Measurements from ENCODE around the gene RELB.
"Not testable (repeated sequence)": the region's sequence is repeated elsewhere in the genome, so short reads cannot be mapped to it uniquely, and the experiment has no call there.

The RELB gene, protein sequence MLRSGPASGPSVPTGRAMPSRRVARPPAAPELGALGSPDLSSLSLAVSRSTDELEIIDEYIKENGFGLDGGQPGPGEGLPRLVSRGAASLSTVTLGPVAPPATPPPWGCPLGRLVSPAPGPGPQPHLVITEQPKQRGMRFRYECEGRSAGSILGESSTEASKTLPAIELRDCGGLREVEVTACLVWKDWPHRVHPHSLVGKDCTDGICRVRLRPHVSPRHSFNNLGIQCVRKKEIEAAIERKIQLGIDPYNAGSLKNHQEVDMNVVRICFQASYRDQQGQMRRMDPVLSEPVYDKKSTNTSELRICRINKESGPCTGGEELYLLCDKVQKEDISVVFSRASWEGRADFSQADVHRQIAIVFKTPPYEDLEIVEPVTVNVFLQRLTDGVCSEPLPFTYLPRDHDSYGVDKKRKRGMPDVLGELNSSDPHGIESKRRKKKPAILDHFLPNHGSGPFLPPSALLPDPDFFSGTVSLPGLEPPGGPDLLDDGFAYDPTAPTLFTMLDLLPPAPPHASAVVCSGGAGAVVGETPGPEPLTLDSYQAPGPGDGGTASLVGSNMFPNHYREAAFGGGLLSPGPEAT

GRCh38 chr19:45001087-45001739 is at the start of gene RELB:
TSS of gene RELB (plus strand) at chr19:45001464. CDS start at chr19:45001580, 116 bp downstream.
- peak; percentile 86 for DNase-seq (ENCODE audit: low spot score)

GRCh38 chr19:44954278-44954648 is 47.0 kb upstream of the RELB start:
- DNase-seq (ENCODE audit: low spot score): no peak

DNA sequence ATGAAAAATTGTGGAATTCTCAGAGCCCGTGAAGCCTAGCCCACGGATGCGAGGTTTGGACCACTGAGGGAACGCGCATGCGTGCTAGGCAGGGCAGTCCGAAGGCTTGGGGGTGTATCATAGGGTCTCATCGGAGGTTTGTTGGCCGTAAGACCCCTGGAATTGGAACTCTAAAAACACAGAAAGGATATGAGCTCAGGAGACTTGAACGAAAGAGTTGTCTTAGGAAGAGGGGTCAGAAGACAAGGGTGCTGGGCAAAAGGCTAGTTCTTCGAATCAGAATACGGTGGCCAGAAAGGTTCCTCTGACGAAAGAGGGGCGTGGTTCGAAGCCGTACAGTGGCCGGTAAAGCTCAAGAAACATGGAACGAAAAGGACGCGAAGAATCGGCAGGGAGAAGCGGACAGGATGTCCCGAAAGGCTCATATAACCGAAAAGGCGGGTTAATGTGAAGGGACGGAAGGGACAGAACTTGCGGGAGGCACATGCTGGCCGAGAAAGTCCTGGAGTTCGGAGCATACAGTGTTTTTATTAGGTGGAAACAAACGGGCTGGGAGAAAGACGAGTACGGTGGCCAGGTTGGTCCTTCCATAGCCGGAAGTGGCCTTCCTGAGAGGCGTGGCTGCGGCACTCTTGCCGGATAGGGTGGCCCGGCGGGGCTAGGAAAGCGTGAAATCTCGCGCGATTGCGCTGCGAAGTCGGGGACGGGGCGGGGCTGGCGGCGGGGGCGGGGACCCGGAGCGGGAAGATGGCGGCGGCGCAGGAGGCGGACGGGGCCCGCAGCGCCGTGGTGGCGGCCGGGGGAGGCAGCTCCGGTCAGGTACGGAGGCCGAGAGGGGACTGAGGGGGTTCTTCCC is 46.4 kb upstream of the RELB start, which contains the start of gene CLPTM1:
Gene CLPTM1 (plus strand): TSS at position 732 of the 856 bp plus-strand sequence. CDS start 16 bp downstream, at position 748.
- DNase-seq (ENCODE audit: low spot score): peak; percentile 98

GRCh38 chr19:44955505-44956439 is 45.5 kb upstream of the RELB start:
- no peak for DNase-seq (ENCODE audit: low spot score)

DNA sequence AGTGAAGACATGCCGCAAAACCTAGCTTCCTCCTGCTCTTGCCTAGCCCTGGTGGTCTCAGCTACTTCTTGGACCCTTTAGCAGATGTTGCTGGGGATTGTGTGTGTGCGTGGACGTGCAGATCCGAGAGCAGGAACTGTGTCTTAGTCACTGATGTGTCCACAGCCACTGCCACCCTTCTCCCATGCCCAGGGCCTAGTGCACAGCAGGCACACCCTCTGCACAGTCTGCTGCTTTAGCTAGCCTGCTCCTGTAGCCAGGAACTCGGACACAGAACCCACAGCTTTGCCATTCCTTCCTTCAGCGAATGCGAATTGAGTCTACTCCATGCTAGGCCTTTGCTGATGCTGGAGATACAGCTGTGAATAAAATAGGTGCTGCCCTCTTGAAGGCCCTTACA is 43.7 kb upstream of the RELB start:
- DNase-seq (ENCODE audit: low spot score): no peak

DNA sequence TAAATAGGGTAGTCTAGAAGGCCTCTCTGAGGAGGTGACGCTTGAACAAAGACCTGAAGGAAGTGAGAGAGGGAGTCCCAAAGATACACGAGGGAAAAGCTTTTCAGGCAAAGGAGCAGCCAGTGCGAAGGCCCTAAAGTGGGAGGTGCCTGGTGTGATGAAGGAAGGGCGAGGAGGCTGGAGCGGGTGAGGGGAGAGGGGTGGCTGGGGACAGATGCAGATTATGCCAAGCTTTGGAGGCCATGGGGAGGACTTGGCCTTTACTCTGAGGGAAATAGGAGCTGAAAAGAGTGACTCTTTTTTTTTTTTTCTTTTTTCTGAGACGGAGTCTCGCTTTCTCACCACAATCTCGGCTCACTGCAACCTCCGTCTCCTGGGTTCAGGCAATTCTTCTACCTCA is 43.2 kb upstream of the RELB start:
- DNase-seq (ENCODE audit: low spot score): no peak

- DNase-seq (ENCODE audit: low spot score): no peak
These were observed 41.6 kb upstream of the RELB start for GRCh38 chr19:44959691-44960090.

DNA sequence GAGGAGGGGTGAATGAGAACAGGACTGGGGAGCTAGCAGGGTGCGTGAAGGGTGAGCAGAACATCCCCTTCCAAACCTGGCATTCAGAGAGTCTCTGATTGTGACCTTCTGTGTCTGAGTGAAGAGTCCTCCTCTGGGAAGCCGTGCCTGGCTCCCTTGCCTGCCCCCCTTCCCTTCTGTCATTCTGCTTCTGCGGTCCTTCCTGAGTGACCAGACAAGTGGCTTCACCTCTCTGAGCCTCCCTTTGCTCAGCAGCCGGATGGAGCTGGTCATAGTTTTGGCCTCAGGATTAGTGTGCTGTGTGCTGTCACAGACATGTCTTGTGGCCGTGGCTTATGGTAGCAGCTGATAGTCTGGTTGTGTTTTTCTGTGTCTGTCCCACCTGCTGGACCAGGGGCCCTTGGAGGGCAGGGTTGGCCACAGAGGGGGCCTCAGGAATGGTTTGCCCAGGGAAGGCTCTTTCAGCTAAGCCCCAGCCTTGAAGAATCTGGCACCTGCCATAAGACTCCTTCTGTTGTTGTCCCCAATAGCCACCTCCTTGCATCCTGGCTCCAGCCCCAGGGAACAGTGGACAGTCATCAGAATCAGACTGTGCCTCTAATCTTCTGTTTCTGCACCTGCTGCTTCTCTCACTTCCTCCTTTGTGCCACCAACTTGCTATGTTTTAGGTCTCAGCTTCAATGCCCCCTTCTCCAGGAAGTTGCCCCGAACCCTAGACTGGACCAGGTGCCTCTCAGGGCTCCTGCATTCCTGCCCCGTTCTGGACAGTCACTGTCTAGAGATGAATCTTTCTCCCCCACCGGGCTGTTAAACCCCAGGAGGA is 40.1 kb upstream of the RELB start:
- DNase-seq (ENCODE audit: low spot score): no peak

DNA sequence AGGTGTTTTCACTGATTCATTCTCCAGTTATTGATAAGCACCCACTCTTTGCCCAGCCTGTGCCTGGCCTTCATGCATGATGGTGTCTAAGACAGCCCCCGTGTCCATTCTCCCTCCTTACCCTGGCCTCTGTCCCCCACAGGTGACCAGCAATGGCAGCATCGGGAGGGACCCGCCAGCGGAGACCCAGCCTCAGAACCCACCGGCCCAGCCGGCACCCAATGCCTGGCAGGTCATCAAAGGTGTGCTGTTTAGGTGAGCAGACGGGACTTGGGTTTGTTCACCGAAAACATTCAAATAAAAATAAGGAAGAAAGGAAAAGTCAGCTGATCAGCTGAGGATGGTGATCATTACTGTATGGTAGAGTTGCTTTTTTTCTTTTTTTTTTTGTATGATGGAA is 39.4 kb upstream of the RELB start:
- DNase-seq (ENCODE audit: low spot score): no peak

DNA sequence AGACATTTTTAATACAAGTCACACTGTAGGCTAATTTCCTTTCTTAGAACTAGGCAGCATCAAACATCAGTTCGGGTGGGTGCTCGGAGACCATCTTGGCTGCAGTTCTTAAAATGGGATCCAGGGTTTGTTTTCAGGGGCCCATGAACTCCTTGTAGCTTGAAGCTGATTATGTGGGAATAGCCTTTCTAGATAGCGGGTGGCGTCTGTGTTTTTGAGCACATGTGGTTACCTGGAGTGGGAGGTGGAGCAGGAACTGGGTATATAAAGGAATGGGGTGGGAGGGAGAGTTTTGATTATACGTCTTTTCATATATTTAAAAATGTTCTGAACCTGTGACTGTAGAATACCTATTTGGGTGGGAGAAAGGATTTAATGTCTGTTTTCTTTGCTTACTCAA is 33.1 kb upstream of the RELB start:
- DNase-seq (ENCODE audit: low spot score): no peak

- no peak for DNase-seq (ENCODE audit: low spot score)
These were observed 32.6 kb upstream of the RELB start for GRCh38 chr19:44968670-44969069.

- DNase-seq (ENCODE audit: low spot score): no peak
These were observed 31.8 kb upstream of the RELB start for GRCh38 chr19:44969437-44969836.

DNA sequence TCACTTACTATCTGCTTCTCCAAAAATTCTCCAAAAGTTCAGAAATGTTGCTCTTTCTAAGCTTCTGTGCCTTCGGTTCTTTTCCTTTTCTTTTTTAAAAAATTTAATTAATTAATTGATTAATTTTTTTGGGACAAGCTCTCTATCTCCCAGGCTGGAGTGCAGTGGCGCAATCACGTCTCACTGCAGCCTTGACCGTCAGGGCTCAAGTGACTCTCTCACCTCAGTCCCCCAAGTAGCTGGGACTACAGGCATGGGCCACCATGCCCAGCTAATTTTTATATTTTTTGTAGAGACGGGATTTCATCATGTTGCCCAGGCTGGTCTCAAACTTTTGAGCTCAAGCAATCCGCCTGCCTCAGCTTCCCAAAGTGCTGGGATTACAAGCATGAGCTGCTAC is 29.8 kb upstream of the RELB start:
- DNase-seq (ENCODE audit: low spot score): not testable (repeated sequence)

GRCh38 chr19:44972802-44973201 is 28.5 kb upstream of the RELB start:
- no peak for DNase-seq (ENCODE audit: low spot score)

DNA sequence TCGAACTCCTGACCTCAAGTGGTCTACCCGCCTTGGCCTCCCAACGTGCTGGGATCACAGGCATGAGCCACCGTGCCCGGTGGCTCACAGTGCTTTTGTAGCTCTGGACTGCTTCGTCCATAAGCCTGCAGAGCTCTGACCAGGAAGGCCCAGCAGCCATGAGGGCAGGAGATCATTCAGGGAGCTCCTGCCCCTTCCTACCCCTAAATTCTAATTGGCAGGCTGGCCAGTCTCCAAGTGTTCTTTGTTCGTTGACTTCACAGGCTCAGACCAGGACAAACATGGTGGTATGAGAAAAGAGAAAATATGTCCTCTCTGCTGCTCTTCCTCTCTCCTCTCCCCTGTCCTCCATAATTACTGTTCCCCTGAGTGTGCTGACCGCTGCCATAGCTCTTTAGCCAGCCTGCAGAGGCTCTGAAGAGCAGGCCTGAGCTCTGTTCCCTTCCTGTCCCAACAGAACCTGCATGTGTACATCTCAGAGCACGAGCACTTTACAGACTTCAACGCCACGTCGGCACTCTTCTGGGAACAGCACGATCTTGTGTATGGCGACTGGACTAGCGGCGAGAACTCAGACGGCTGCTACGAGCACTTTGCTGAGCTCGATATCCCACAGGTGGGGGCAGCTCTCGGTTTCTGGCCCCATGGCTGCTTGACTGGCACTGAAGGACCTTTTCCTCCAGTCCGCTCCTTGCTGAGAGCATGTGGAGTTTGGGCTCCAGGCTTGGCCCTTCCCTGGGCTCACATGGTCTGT is 27.1 kb upstream of the RELB start:
- DNase-seq (ENCODE audit: low spot score): no peak

- no peak for DNase-seq (ENCODE audit: low spot score)
These were observed 26.4 kb upstream of the RELB start for GRCh38 chr19:44974857-44975256.

DNA sequence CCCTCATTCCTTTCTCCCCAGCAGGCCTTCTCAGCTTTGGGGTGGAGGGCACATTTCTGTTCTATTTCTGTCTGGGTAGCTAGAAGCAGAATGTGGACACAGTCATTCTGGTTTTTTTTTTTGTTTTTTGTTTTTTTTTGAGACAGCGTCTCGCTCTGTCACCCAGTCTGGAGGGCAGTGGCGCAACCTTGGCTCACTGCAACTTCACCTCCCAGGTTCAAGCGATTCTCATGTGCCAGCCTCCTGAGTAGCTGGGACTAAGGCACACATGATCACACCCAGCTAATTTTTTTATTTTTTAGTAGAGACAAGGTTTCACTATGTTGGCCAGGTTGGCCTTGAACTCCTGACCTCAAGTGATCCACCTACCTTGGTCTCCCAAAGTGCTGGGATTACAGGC is 25.8 kb upstream of the RELB start:
- DNase-seq (ENCODE audit: low spot score): no peak

DNA sequence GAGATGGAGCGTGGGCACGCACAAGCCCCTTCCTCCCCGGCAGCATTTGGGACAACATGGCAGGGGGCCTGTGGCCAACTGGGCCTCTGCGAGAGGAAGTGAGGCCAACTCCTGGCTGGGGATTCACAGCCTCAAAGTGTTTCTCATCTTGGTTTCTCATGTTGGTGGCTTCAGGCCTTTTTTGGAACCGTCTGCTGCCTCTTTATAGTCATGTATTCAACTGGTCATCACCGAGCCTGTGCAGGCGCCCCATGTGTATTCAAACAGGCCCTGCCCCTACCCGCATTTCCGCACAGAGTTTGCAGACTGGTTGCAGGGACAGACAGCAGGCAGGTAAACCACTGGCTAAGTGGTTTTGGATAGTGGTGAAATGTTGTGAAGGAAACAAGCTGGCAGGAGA is 17.3 kb upstream of the RELB start:
- DNase-seq (ENCODE audit: low spot score): no peak

GRCh38 chr19:44985445-44985844 is 15.8 kb upstream of the RELB start:
- no peak for DNase-seq (ENCODE audit: low spot score)
